D341Med (cell line): ENCODE measurements around the gene NUP214.
"Not testable (repeated sequence)": the region's sequence is repeated elsewhere in the genome, so short reads cannot be mapped to it uniquely, and the experiment has no call there.

Source experiments
- DNase-seq: peaks from one replicate; pipeline ENCODE4 v3.0.0; 2012; ENCODE audit warnings: low spot score

NUP214 gene

GRCh38 chr9:131259916-131260597 is 134.7 kb downstream of the NUP214 start:
- DNase-seq, result no peak

GRCh38 chr9:131260751-131261452 is 135.5 kb downstream of the NUP214 start:
- DNase-seq, result no peak

GRCh38 chr9:131262327-131263032 is 137.1 kb downstream of the NUP214 start:
- DNase-seq, result no peak

- not testable (repeated sequence) for DNase-seq
These were observed 137.6 kb downstream of the NUP214 start for GRCh38 chr9:131263033-131263343.

- DNase-seq, result no peak
These were observed 138.3 kb downstream of the NUP214 start for GRCh38 chr9:131263701-131264100.

- DNase-seq, result no peak
These were observed 138.8 kb downstream of the NUP214 start for GRCh38 chr9:131264231-131264630.

GRCh38 chr9:131266266-131267229 is 141.2 kb downstream of the NUP214 start:
- no peak for DNase-seq

GRCh38 chr9:131270171-131271015 is 145.0 kb downstream of the NUP214 start:
- DNase-seq, result no peak

- DNase-seq, result not testable (repeated sequence)
These were observed 145.6 kb downstream of the NUP214 start for GRCh38 chr9:131271016-131271273.

GRCh38 chr9:131271506-131271931 is 146.1 kb downstream of the NUP214 start:
- peak; percentile 58 for DNase-seq

- no peak for DNase-seq
These were observed 146.8 kb downstream of the NUP214 start for GRCh38 chr9:131272212-131272611.

- DNase-seq, result no peak
These were observed 147.9 kb downstream of the NUP214 start for GRCh38 chr9:131273146-131273855.

GRCh38 chr9:131273856-131274673 is 148.7 kb downstream of the NUP214 start:
- DNase-seq, result no peak

- DNase-seq, result no peak
These were observed 149.4 kb downstream of the NUP214 start for GRCh38 chr9:131274674-131275331.

- DNase-seq, result no peak
These were observed 150.1 kb downstream of the NUP214 start for GRCh38 chr9:131275332-131276093.

GRCh38 chr9:131276094-131276888 is 150.9 kb downstream of the NUP214 start, which contains the start of gene FAM78A:
FAM78A (minus strand) TSS chr9:131276510; CDS start chr9:131276179, 331 bp downstream.
- DNase-seq, result no peak

- peak; percentile 57 for DNase-seq
These were observed 151.5 kb downstream of the NUP214 start for GRCh38 chr9:131276891-131277286.
